ENCODE data around the gene CLEC16A.

DNA sequence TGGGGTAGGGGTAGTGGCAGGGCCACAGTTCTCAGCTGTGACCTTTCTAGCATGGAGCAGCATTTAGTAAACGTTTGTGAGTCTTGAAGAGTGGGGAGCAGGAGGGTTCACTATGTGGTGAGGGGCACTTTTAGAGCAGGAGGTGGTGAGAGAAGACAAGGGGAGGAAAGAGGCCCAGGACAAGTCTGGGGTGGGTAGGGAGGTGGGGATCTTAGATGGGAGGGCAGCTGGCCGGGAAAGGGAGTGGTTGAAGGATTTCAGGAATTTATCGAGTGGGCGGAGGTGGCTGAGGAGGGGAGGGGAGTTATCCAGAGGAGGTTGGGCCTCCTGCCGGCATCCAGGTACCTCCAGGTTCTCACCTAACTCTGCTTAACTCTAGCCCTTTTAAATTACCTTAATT, 1.9 kb downstream of the CLEC16A start:
- TF ChIP-seq CTCF (IDR thresholded peaks at IDR 0.05), result no peak
- no peak for TF ChIP-seq EZH2 (IDR thresholded peaks at IDR 0.05)
